ENCODE results near the gene FAM3D. TPM values are rescaled to one million over a fixed set of nuclear protein-coding genes. Genes with fewer than 3 reads are reported as not detected.
"Not testable (repeated sequence)": the region's sequence is repeated elsewhere in the genome, so short reads cannot be mapped to it uniquely, and the experiment has no call there.

Gene FAM3D
- total and polyA plus RNA-seq, 12 donors = 0.07 to 0.37 TPM; not detected in 10

- DNase-seq = no peak
- H3K4me1 ChIP-seq = peaks cover 0 to 2% (median 0%) of the 10 kb centered on the region in 9 donors
Observed at GRCh38 chr3:58698246-58698645, 31.7 kb upstream of the FAM3D start.

GRCh38 chr3:58697561-58697960 lies 31.0 kb upstream of the FAM3D start:
- intact Hi-C loops (cut with DNase I) = no loop called here
- no peak overlapping the region for H3K27ac ChIP-seq
- DNase-seq (no peak), ATAC-seq (no peak)
- no peaks in the 10 kb centered on the region for H3K27me3 ChIP-seq
- H3K4me3 ChIP-seq = no peak overlapping the region
- peaks cover 0 to 2% (median 0%) of the 10 kb centered on the region in 9 donors for H3K4me1 ChIP-seq
- no peaks in the 10 kb centered on the region for H3K36me3 ChIP-seq
- H3K9me3 ChIP-seq = peaks cover 0 to 9% (median 0%) of the 10 kb centered on the region in 11 donors
- TF ChIP-seq, protein P1, sequence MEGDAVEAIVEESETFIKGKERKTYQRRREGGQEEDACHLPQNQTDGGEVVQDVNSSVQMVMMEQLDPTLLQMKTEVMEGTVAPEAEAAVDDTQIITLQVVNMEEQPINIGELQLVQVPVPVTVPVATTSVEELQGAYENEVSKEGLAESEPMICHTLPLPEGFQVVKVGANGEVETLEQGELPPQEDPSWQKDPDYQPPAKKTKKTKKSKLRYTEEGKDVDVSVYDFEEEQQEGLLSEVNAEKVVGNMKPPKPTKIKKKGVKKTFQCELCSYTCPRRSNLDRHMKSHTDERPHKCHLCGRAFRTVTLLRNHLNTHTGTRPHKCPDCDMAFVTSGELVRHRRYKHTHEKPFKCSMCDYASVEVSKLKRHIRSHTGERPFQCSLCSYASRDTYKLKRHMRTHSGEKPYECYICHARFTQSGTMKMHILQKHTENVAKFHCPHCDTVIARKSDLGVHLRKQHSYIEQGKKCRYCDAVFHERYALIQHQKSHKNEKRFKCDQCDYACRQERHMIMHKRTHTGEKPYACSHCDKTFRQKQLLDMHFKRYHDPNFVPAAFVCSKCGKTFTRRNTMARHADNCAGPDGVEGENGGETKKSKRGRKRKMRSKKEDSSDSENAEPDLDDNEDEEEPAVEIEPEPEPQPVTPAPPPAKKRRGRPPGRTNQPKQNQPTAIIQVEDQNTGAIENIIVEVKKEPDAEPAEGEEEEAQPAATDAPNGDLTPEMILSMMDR (IDR thresholded peaks at IDR 0.05) = no peak

More at GRCh38 chr3:58698246-58698645, 31.7 kb upstream of the FAM3D start:
- intact Hi-C loops (cut with DNase I) = no loop called here
- no peak overlapping the region for H3K4me3 ChIP-seq
- no peak for ATAC-seq
- H3K27ac ChIP-seq = no peak overlapping the region
- no peaks in the 10 kb centered on the region for H3K27me3 ChIP-seq
- TF ChIP-seq, protein P1 (IDR thresholded peaks at IDR 0.05) = no peak
- peaks cover 0 to 3% (median 0%) of the 10 kb centered on the region in 11 donors for H3K9me3 ChIP-seq
- H3K36me3 ChIP-seq = no peaks in the 10 kb centered on the region

GRCh38 chr3:58696813-58697212 lies 30.2 kb upstream of the FAM3D start:
- ATAC-seq; H3K27me3 ChIP-seq; H3K27ac ChIP-seq; DNase-seq; H3K4me3 ChIP-seq; H3K36me3 ChIP-seq; H3K4me1 ChIP-seq; intact Hi-C loops (cut with DNase I): not testable (repeated sequence)
- H3K9me3 ChIP-seq = peaks cover 0 to 17% (median 3%) of the 10 kb centered on the region in 11 donors
- WGBS, 2 donors = 77 to 82% methylated on average over 3 of the region's 3 CpGs

- H3K4me1 ChIP-seq = peaks cover 0 to 2% (median 0%) of the 10 kb centered on the region in 9 donors
- ATAC-seq = no peak
- TF ChIP-seq, protein P1 (IDR thresholded peaks at IDR 0.05) = no peak
Observed at GRCh38 chr3:58696093-58696492, 29.5 kb upstream of the FAM3D start.

DNA sequence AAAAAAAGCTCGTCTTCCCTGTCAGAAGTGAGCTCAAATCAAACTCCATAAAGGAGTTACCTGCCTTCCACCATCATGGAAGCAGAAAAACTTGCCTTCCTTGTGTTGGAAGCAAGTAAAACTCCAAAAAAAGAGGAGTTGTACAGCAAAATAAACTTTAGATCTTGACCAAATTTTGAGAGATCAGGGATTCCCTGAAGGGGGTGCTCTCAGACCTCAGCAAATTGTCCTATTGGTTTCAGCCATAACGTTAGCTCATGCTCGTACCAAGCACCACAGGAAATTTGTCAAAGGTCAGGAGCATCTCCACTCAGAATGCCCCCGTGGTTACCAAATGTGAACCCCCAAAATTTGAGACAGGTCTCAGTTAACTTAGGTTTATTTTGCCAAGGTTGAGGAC lies 28.7 kb upstream of the FAM3D start:
- ATAC-seq; DNase-seq; H3K27ac ChIP-seq; H3K4me1 ChIP-seq; H3K4me3 ChIP-seq; H3K36me3 ChIP-seq; H3K27me3 ChIP-seq; intact Hi-C loops (cut with DNase I): not testable (repeated sequence)
- WGBS, 2 donors = 64 to 78% methylated on average over 4 of the region's 4 CpGs
- peaks cover 0 to 31% (median 8%) of the 10 kb centered on the region in 11 donors for H3K9me3 ChIP-seq

More at GRCh38 chr3:58696093-58696492, 29.5 kb upstream of the FAM3D start:
- intact Hi-C loops (cut with DNase I) = no loop called here
- Histone ChIP-seq H3K27ac (no peak overlapping the region), H3K36me3 (no peaks in the 10 kb centered on the region), H3K27me3 (no peaks in the 10 kb centered on the region), H3K9me3 (peaks cover 0 to 24% (median 8%) of the 10 kb centered on the region in 11 donors), H3K4me3 (no peak overlapping the region)
- DNase-seq = no peak
- 60 to 79% methylated on average over 1 of the region's 1 CpG for WGBS, 2 donors

Data from heart right ventricle (tissue), 16 donors.